CD4-positive, alpha-beta T cell treated with Interleukin-21 for 1 hour (primary cell): ENCODE data around the gene ACTA1.
"Not testable (repeated sequence)": the region's sequence is repeated elsewhere in the genome, so short reads cannot be mapped to it uniquely, and the experiment has no call there.

Experiments
- DNase-seq: peaks from one replicate; pipeline ENCODE4 v3.0.0-alpha.2; 2020

ACTA1 gene

GRCh38 chr1:229407206-229408026 is 26.5 kb downstream of the ACTA1 start:
- DNase-seq: no peak

- no peak for DNase-seq
Observed at GRCh38 chr1:229406798-229407197, 27.1 kb downstream of the ACTA1 start.

- no peak for DNase-seq
Observed at GRCh38 chr1:229403573-229403972, 30.3 kb downstream of the ACTA1 start.

- no peak for DNase-seq
Observed at GRCh38 chr1:229402993-229403392, 30.9 kb downstream of the ACTA1 start.

- DNase-seq: not testable (repeated sequence)
Observed at GRCh38 chr1:229402329-229402728, 31.6 kb downstream of the ACTA1 start.

- no peak for DNase-seq
Observed at GRCh38 chr1:229397762-229398161, 36.1 kb downstream of the ACTA1 start.

- no peak for DNase-seq
Observed at GRCh38 chr1:229396585-229397206, 37.2 kb downstream of the ACTA1 start.

- DNase-seq: not testable (repeated sequence)
Observed at GRCh38 chr1:229394517-229394916, 39.4 kb downstream of the ACTA1 start.

GRCh38 chr1:229392936-229393335 is 41.0 kb downstream of the ACTA1 start:
- DNase-seq: no peak

GRCh38 chr1:229390130-229390529 is 43.8 kb downstream of the ACTA1 start:
- DNase-seq: no peak

- no peak for DNase-seq
Observed at GRCh38 chr1:229388897-229389580, 44.9 kb downstream of the ACTA1 start.

GRCh38 chr1:229385853-229386456 is 47.9 kb downstream of the ACTA1 start:
- no peak for DNase-seq

- no peak for DNase-seq
Observed at GRCh38 chr1:229384822-229385221, 49.1 kb downstream of the ACTA1 start.

GRCh38 chr1:229383961-229384360 is 49.9 kb downstream of the ACTA1 start:
- no peak for DNase-seq

GRCh38 chr1:229383188-229383587 is 50.7 kb downstream of the ACTA1 start:
- no peak for DNase-seq
